NCI-H1417 treated with DMSO at 0.1 percent for 48 hours (cell line): Measurements from ENCODE around the gene IGSF9.

Experiments used
- DNase-seq: peaks from one replicate; lab custom pipeline; 2025; lab: John Stamatoyannopoulos, UW

Gene IGSF9

DNA sequence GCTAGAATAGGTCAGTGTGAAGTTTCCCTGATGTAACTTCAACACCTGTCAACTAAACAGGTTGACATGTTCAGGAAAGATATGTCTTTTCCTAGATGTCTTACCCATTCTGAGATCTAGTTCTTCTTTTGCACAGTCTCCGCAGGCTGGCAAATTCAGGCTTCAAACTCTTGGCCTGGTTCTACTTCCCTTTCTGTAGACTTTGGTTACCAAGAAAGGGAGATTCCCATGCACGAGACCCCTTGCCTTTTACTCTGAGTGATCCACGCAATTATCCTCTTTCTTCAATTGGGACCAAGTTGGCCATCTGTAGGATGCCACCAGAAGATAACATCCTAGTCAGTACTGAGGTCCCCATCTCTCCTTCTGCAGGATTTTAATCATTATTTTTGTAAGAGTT lies 47.5 kb downstream of the IGSF9 start:
- DNase-seq = no peak

DNA sequence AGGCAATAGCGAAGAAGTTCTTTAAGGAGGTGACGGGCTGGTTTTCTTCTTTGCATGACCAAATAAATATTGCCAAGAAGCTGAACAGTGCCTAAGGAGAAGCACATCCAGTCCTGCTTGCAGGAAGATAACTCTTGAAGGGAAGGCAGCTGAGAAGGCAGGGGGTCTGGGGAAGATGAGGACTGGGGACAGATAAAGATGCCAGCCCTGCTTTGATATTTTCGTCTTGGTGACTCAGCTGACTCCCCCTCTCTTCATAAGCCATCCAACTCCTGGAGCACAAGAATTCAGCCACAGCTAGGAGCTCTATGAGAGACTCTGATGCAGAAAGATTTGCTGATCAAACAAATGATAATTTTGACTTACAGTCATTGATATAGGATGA lies 48.9 kb downstream of the IGSF9 start:
- DNase-seq = no peak

DNA sequence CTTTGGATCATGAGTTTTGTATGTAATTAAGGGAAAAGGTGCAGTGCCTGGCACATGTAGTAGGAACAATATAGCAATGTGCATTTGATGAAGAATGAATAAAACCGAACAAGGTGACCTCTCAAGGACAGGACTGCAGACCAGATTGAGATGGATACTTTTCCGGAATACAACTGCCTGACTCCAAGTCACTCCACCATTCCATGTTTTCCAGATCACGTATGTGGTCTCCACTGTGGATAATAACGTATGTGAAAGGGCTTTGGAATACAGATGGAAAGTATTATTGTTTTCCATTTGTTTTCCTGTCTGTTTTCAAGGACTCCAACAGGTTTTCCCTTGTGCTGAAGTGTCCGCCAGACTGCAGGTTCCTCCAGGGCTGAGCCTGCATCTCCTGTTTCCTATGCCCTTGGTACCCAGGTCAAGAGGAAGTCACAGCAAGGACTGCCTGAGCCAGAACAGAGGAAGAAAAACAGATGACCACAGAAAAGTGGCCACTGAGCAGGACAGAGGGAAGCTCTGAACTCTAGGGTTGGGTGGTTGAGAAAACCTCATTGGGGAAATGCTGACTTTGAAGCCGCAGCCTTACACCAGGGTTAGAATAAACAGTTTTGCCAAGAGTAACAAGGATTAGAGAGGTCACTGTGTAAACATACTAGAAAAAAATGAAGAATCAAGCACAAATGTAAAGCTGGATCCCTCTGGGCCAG lies 49.4 kb downstream of the IGSF9 start:
- DNase-seq = no peak

DNA sequence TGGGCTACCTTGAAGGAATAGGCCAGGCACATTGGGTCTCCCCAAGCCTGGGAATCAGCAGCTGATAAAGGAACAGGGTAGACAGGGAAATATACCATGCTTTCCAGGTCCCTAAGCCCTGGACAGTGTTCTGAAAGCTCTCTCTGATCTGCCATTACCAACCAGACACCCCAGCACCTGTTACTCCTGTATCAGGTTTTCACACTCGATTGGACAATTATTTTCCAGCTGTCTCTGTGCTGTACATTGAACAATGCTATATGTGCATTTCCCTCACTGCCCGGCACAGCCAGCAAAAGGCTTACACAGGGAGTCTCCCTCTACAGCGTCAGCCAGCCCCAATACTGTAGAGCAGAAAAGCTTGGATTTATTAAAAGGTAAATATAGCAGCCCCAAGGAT lies 50.1 kb downstream of the IGSF9 start:
- peak; percentile 55 for DNase-seq

DNA sequence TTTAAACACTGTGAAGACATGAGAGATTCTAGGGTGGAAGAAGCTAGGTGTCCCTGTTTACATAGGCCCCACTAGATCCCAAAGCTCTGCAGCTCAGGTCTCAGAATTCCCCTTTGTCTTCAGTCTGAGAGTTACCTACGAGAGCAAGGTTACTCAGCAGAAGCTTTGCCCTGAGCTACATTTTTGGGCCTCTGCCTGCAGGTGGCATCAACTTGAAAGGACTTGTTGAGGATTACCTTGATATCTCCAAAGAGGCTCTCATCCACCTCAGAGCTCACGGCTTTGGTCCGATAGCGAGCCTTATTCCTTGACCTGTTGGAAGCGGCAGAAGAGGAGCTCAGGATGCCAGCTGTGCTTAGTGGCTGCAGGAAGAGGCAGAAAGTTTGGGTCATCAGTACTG lies 52.5 kb downstream of the IGSF9 start:
- DNase-seq = no peak

DNA sequence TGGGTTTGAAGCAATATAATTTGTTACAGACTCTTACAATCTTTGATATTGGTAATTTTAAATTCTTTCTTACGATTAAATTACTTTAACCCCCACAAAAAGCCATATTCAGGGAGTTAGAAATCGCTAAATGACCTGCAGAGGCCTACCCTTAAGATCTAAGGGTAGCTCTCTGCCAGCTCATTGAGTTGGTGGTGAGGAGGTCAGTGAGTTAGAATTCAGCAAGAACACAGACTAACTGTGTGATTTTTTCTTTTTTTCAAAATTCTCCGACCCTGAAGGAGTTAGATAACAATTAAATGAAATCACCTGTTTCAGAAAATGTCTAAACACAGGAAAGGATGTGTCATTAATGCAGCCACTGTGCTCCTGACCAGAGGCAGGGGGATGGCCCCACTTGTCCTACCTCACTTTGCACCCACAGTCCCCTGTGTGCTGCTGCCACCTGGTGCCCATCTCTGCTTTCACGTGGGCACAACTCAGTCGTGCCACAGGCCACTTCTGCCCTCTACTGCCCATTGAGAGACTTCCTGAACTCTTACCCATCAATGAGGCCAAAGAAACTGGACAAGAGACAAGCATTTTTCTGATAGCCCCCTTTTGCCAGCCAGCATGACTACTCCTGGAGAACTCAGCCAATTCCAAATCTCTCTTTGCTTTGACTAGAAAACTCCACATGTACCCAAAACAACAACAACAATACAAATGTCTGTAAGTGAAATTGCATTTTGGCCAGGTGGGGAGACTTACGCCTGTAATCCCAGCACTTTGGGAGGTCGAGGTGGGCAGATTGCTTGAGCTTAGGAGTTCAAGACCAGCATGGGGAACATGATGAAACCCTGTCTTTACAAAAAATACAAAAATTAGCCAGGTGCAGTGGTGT lies 53.9 kb downstream of the IGSF9 start:
- peak; percentile 61 for DNase-seq

DNA sequence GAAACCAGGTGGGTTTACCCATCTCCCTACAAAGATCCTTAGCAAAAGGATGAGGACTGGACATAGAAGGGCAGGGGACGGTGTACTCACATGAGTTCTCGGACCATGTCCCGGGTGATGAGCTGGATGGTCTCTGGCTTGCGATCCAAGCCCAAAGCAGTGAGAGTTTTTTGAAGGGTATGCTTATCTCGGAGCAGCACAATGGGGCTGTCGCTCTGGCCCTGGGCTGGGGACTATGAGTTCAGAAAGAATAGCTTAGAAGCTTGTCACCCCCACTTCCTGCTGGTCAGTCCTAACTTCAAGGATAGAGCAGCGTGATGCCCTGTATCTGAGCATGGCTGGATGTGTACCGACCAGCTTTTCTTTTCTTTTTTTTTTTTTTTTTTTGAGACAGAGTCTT lies 55.0 kb downstream of the IGSF9 start:
- no peak for DNase-seq

DNA sequence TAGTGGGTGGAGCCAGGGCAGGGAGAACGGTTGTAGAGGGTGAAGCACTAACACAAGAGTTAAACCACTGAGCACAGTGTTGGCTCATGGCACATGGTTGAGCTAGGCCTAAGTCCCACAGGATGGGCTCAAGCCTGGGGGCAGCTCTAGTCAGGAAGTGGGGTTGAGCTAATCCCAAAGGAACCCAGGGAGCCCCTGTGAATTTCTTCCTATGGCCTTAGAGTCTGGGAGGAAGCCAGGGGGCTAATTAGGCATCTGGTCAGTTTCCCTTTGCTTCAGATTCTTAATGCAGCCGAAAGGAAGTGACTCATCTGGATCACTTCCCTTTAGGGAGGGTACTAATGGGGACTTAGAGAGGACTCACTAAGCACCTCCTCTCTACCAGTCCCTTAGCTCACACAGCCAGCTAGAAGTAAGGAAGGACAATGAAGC lies 55.6 kb downstream of the IGSF9 start:
- DNase-seq = no peak

DNA sequence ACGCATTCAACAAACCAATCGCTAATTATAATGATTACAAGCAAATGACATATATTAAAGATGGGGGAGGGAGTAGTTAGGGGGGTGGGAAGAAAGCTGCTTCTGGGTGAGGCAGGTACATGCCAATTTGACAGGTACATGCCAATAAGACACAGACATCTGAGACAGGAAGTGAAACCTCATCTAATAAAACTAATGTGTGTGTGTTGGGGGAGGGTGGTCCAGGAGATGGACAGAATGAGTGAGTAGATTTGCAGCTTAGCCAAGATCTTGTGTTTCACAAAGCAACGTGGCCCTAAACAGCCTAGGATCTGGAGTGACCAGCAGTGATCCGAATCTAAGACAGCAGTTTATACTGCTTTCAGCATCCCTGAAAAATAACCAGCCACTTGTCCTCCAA lies 56.2 kb downstream of the IGSF9 start:
- no peak for DNase-seq

DNA sequence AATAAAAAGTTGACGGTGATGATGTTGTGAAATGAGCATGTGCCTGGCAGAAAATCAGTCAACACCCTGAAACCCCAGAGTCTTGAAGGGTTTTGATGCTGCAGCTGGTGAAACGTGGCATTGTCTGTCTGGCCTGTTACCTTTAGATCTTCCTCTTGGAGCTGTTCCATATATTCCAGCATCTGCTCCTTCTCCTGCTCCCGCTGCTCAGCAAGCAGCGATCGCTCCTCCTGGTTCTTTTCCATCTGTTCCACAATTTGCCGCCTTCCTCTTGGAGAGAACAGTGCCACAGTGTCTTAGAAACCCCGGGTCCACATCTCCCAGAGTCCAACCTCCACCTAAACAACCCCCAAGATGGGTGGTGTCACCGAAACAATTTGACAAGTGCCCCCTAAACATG lies 61.1 kb downstream of the IGSF9 start:
- DNase-seq = no peak

DNA sequence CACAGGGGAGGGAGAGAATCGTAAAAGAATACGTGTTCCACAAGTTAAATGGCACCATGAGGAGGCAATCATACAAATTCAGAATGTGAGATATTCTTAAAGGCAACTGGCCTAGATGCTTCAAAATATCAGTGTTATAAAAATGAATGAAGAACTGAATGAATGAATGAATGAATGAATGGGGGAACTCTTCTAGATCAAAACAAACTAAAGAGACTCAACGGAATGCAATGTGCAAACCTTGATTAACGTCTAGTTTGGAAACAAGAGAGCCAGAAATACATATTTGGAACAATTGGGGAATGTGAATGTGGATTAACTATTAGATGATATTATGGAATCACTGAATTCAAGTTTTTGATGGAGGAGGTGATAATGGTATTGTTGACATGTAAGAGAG lies 62.3 kb downstream of the IGSF9 start:
- DNase-seq = no peak

DNA sequence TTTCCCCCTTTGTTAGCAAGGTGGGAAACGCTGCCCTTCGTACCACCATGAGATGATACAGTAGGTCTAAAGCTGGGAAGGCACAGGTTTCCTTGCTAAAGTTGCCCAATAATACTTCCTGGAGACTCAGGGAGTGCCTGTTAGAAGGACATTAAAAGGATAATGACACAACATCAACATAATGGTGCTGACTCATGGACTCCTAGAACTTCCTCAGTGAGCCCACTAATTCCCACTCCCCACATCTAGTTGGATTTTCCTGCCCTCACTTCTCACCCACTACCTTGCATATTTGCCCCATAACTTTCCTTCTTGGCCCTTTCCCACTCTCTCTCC lies 62.9 kb downstream of the IGSF9 start:
- no peak for DNase-seq

DNA sequence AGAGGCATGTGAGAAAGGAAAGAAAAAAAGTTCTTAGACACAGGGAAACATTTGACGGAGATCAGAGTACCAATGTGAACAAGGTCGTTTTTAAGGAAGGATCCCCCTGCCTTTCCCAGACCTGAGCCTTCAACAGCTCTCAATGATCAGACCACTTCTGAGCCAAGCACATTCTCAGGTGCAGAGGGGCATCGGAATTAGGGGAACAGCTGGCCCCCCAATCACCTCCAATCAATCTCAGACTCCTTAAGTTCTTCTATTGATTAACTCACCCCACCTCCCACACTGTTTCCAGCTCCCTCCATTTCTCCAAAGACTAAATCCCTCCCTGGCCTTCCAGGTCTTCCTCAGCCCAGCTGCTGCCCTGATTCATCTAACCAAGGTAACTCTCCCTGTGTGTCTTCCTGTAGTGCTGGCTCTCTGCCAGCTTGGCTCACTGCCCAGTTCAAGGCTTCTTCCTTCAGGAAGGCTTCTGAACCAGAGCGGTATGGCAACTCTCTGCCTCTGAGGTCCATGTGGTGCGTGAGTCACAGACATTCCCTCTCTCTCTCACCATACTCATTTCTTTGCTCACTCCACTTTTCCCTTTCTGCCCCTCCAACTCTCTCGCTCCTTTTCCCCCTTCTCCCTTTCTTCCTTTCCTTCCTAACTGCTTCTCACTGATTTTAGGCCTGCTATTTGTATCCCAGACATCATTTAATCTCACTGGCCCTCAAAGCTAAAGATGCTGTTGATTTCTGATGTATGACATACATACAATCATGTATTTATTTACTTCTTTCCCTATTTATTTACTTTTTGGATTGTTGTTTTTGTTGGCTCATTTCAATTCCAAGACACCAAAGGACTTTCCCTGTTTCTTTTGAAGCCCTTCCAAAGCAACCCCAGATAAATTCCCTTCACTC lies 63.5 kb downstream of the IGSF9 start:
- DNase-seq = peak; percentile 72

DNA sequence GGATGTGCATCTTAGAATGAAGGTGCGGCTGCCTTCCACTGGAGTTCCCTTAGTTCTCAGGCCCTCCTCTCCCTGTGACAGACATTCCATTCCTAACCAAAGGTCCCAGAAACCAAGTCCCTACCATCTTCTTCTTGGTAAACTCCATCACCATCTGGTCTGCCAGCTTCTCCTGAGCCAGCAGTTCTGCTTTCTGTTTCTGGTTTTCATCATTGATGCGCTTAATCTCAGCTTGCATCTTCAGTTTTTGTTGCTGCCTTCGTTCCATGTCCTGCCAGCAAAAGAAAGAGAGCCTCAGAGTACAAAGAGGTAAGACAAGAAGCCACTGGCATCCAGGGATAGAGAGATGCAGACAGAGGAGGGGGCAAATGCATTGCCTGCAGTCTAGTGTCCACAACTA lies 65.0 kb downstream of the IGSF9 start:
- no peak for DNase-seq

DNA sequence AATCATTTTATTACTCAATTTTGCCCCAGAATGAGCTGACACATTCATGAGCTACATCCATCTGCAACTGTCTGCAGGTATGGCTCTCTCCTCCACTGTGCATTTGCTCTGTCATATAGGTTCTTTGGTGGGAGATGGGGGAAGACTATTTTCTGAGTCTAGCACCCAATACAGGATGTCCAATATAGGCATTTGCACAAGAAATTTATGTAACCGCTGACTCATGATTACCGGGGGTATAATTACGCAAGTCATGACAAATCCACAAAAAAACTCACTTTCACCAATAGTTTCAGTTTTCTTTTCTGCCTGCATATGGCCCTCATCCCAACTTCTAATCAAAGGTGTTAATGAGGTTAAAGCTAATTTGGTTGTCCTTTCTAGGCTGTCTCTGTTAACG lies 65.4 kb downstream of the IGSF9 start:
- no peak for DNase-seq

DNA sequence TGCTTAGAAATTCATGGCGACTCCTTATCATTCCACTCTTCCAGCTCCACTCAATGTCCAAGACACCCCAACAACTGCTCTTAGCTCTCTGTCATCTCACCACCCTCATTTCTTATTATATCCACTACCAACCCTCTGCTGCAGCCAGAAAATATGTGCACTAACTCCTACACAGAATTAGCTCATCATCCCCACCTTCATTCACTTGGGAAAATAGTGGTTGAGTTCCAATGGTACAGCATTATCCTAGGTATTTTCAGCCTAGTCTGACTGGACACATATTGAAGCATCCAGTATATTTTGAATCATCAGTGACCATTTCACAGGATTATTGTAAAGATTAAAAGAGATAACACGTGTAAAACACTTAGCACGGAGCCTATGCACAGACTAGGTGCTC lies 66.3 kb downstream of the IGSF9 start:
- no peak for DNase-seq

DNA sequence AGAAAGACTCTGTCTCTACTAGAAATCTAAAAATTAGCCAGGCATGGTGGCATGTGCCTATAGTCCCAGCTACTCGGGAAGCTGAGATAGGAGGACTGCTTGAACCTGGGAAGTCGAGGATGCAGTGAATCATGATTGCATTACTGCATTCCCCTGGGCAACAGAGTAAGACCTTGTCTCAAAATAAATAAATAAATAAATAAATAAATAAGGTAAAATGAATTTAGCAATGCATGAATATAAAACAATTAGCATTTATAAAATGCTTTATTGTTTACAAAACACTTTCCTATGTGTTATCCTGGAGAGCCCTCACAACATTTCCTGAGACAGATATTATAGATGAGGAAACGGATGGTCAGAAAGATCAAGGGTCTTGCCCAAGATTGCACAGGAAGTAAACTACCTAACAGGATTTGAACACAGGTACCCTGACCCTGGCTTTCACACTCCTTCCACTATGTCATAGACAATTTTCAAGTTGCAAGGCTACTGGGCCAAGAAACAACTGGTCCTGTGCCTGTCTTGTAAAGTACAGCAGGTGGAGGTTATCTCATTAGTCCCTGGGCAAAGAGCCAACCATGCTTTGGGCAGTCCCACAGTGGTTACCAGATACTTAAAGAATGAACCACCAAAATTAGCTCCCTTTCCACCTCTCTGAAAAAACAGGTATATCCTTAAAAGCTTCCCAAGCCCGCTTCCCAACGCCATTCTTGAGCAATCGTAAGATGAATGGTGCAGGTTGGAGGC lies 67.5 kb downstream of the IGSF9 start:
- no peak for DNase-seq
